GM12878 (cell line): ENCODE results near the gene ODAM. TPM values are rescaled to one million over a fixed set of nuclear protein-coding genes. Genes with fewer than 3 reads are reported as not detected.

Experiments
- ATAC-seq: fragments of 200-7000 bp; cut with Tn5 transposase; 3 replicates; pipeline ENCODE4 v1.9.1; 2020; ENCODE audit warnings: mild to moderate bottlenecking, moderate library complexity
- BruUV-seq: library from RNA; stranded (reverse); fragments of 400-500 nt; replicated peaks from 2 replicates; lab custom pipeline; 2021; lab: Mats Ljungman, UMichigan
- CTCF ChIA-PET: fragments of 300-600 bp; sonication (Branson Sonifier 250); formaldehyde crosslinking; extraction: SDS; loops from one replicate; lab custom pipeline; 2021; ENCODE audit warnings: inconsistent platforms; lab: Yijun Ruan, JAX
- POLR2A ChIA-PET: fragments of 350-600 bp; formaldehyde crosslinking; extraction: SDS; loops from one replicate; lab custom pipeline; 2021; ENCODE audit warnings: inconsistent platforms; lab: Charles Lee
- RAD21 ChIA-PET: fragments of 300-600 bp; sonication (Branson Sonifier 250); formaldehyde crosslinking; loops from one replicate; lab custom pipeline; 2023; ENCODE audit warnings: antibody characterized with exemption; ENCODE audit not compliant: unreplicated experiment; lab: Charles Lee
- SMC1A ChIA-PET: fragments of 300-600 bp; sonication (Branson Sonifier 250); formaldehyde crosslinking; loops from one replicate; lab custom pipeline; 2023; ENCODE audit not compliant: unreplicated experiment, uncharacterized antibody; lab: Charles Lee
- DNase-seq: peaks from one replicate; pipeline ENCODE4 v3.0.0-alpha.2; 2011; ENCODE audit warnings: low read depth, low spot score
- FAIRE-seq: peaks from 3 replicates; lab custom pipeline; 2011; peaks lifted over from hg19 to GRCh38; lab: Jason Lieb, UNC
- H2AFZ ChIP-seq: 2 replicates; pipeline ENCODE4 v1.6.0; 2011; ENCODE audit warnings: low read depth, low read length, control low read depth; ENCODE audit not compliant: control insufficient read depth
- H3K27ac ChIP-seq: 2 replicates; pipeline ENCODE4 v1.5.1; 2011; ENCODE audit warnings: control low read depth; ENCODE audit not compliant: control insufficient read depth, insufficient read depth
- H3K27me3 ChIP-seq, 2 experiments: replicated peaks in 1 of 2; 2 replicates each; pipeline versions ENCODE4 v1.6.0 to v1.6.1; 2011; ENCODE audit warnings: low read length in 1 of 2; ENCODE audit not compliant: control insufficient read depth in 2 of 2, insufficient read depth in 2 of 2
- H3K36me3 ChIP-seq, 2 experiments: 2 replicates each; pipeline ENCODE4 v1.5.1; 2011; ENCODE audit warnings: low read length in 1 of 2; ENCODE audit not compliant: control insufficient read depth in 2 of 2, insufficient read depth in 2 of 2
- H3K4me1 ChIP-seq: 2 replicates; pipeline ENCODE4 v1.6.1; 2011; ENCODE audit warnings: mild to moderate bottlenecking, low read length, moderate library complexity, mixed read lengths; ENCODE audit not compliant: control insufficient read depth, insufficient read depth
- H3K4me2 ChIP-seq: 2 replicates; pipeline ENCODE4 v1.6.0; 2011; ENCODE audit warnings: control low read depth; ENCODE audit not compliant: control insufficient read depth, insufficient read depth
- H3K4me3 ChIP-seq: fragments of 200-600 bp; sonication (generic); 2 replicates; pipeline ENCODE4 v1.5.1; 2016
- H3K79me2 ChIP-seq: 2 replicates; pipeline ENCODE4 v1.6.0; 2011; ENCODE audit warnings: low read length; ENCODE audit not compliant: control insufficient read depth, insufficient read depth
- H3K9ac ChIP-seq: 2 replicates; pipeline ENCODE4 v1.8.0; 2011; ENCODE audit warnings: low read length, control low read depth, mixed read lengths; ENCODE audit not compliant: control insufficient read depth, insufficient read depth
- H3K9me3 ChIP-seq: replicated peaks from 3 replicates; pipeline ENCODE4 v1.5.1; 2011; ENCODE audit warnings: mild to moderate bottlenecking, low read length; ENCODE audit not compliant: control insufficient read depth, insufficient read depth
- H4K20me1 ChIP-seq: 2 replicates; pipeline ENCODE4 v1.6.0; 2011; ENCODE audit not compliant: control insufficient read depth, insufficient read depth
- BCLAF1 ChIP-seq: fragments of 450-650 bp; IDR thresholded peaks from 2 replicates; pipeline ENCODE4 v1.6.1; 2017; ENCODE audit warnings: antibody characterized with exemption, mild to moderate bottlenecking, moderate library complexity
- CBFB ChIP-seq: IDR thresholded peaks from 2 replicates; pipeline ENCODE4 v1.6.1; 2016; ENCODE audit warnings: antibody characterized with exemption, low read depth
- CREM ChIP-seq: IDR thresholded peaks from 2 replicates; pipeline ENCODE4 v1.6.1; 2014; ENCODE audit warnings: antibody characterized with exemption, low read depth
- IKZF1 ChIP-seq: fragments of 450-650 bp; conservative IDR thresholded peaks from 2 replicates; pipeline ENCODE4 v1.6.1; 2017; ENCODE audit warnings: antibody characterized with exemption, mild to moderate bottlenecking
- IRF5 ChIP-seq: fragments of 450-650 bp; IDR thresholded peaks from 2 replicates; pipeline ENCODE4 v1.6.1; 2017; ENCODE audit warnings: borderline replicate concordance
- KDM1A ChIP-seq: fragments of 200-600 bp; sonication (generic); IDR thresholded peaks from 2 replicates; pipeline ENCODE4 v1.6.1; 2016; ENCODE audit warnings: borderline replicate concordance
- NFYB ChIP-seq: IDR thresholded peaks from 2 replicates; pipeline ENCODE4 v1.6.1; 2011; ENCODE audit warnings: low read depth, mild to moderate bottlenecking, low read length, improper control_type of control experiment, moderate library complexity; ENCODE audit not compliant: insufficient read depth
- SIN3A ChIP-seq: IDR thresholded peaks from 2 replicates; pipeline ENCODE4 v1.6.1; 2012; ENCODE audit warnings: low read depth, low read length, improper control_type of control experiment
- SIX5 ChIP-seq: IDR thresholded peaks from 2 replicates; pipeline ENCODE4 v1.6.1; 2011; ENCODE audit warnings: mild to moderate bottlenecking, low read depth, low read length, moderate library complexity; ENCODE audit not compliant: severe bottlenecking
- SPI1 ChIP-seq: IDR thresholded peaks from 2 replicates; pipeline ENCODE4 v1.6.1; 2011; ENCODE audit warnings: low read depth, mild to moderate bottlenecking, low read length, moderate library complexity, borderline replicate concordance; ENCODE audit not compliant: insufficient read depth
- TAF1 ChIP-seq: IDR thresholded peaks from 2 replicates; pipeline ENCODE4 v1.6.1; 2011; ENCODE audit warnings: mild to moderate bottlenecking, low read depth, low read length, borderline replicate concordance
- WRNIP1 ChIP-seq: IDR thresholded peaks from 2 replicates; pipeline ENCODE4 v1.6.1; 2011; ENCODE audit warnings: low read depth, low read length, improper control_type of control experiment, borderline replicate concordance
- ZNF274 ChIP-seq: IDR thresholded peaks from one replicate; pipeline ENCODE4 v1.8.0; 2011; ENCODE audit not compliant: insufficient read length, insufficient read depth
- ZNF622 ChIP-seq: fragments of 450-650 bp; IDR thresholded peaks from 2 replicates; pipeline ENCODE4 v1.6.1; 2017; ENCODE audit warnings: mild to moderate bottlenecking, inconsistent platforms
- WGBS: methylation state at CpG from one replicate; pipeline ENCODE4 v1.1.6; 2016; ENCODE audit warnings: low lambda C conversion rate; ENCODE audit not compliant: insufficient replicate concordance, insufficient coverage; ENCODE audit errors: missing lambda C conversion rate; 5-methylcytosine and 5-hydroxymethylcytosine counted together
- in situ Hi-C: fragments of 300-500 bp; cut with MboI; formaldehyde crosslinking; loops from 9 replicates; pipeline ENCODE4 v1.14.3; 2018; ENCODE audit warnings: mixed read lengths
- intact Hi-C: fragments of 100-400 bp; cut with micrococcal nuclease; formaldehyde crosslinking; loops from one replicate; pipeline ENCODE4 v1.14.2; 2022; ENCODE audit not compliant: unreplicated experiment
- polyA plus RNA-seq, 11 experiments: library from polyadenylated mRNA; depleted of rRNA in 4 of 11; unstranded in 6 of 11; stranded (reverse) in 5 of 11; fragments of >200 nt; fragmentation: Nextera tagmentation in 4 of 11; fragmentation: Illumina TruSeq in 1 of 11; extraction: Ambion mirVana in 4 of 11; extraction: Trizol in 1 of 11; gene quantifications; 1 replicate in 1 of 11; 2 replicates in 10 of 11; pipeline versions ENCODE4 v1.2.1 to v1.2.3, GENCODE V29; 2011 to 2016; ENCODE audit warnings: inconsistent platforms in 2 of 11, missing spikeins in 2 of 11, low read depth in 1 of 11
- total RNA-seq, 4 experiments: library from RNA; depleted of rRNA in 3 of 4; stranded (reverse); fragments of >200 nt in 3 of 4; fragmentation: Illumina TruSeq in 1 of 4; extraction: Trizol in 1 of 4; gene quantifications; 2 replicates each; pipeline versions ENCODE4 v1.2.1 to v1.2.3, GENCODE V29; 2013 to 2021

Gene ODAM
- total and polyA plus RNA-seq, 10 of the 15 experiments (the other 5 are each of a cell fraction or from before 2014, with no cell fraction given) = not detected

- 37% methylated on average over 1 of the region's 1 CpG for WGBS
- in situ Hi-C loops (no loop called here), intact Hi-C loops (no loop called here)
- ChIA-PET POLR2A (no interaction called here), CTCF (no interaction called here), SMC1A (no interaction called here), RAD21 (no interaction called here)
- no peak for DNase-seq
- BruUV-seq = no TSS peak
- Histone ChIP-seq H4K20me1 (no peaks in the 10 kb centered on the region), H3K27me3 (no peaks in the 10 kb centered on the region), H2AFZ (no peak overlapping the region), H3K9ac (no peak overlapping the region), H3K4me1 (no peaks in the 10 kb centered on the region), H3K4me3 (no peak overlapping the region), H3K4me2 (no peak overlapping the region), H3K9me3 (no peaks in the 10 kb centered on the region), H3K27ac (no peak overlapping the region), H3K79me2 (no peaks in the 10 kb centered on the region), H3K36me3 (no peaks in the 10 kb centered on the region)
- no peak for FAIRE-seq
- TF ChIP-seq CBFB (no peak), SIN3A (no peak), IKZF1 (no peak), ZNF622 (no peak), IRF5 (no peak)
- ATAC-seq = no peak
These were observed 4.9 kb upstream of the ODAM start for GRCh38 chr4:70190579-70190978.

- RAD21 ChIA-PET = no interaction called here
- Histone ChIP-seq H3K9me3 (no peaks in the 10 kb centered on the region), H3K79me2 (no peaks in the 10 kb centered on the region), H3K4me3 (no peak overlapping the region), H3K4me2 (no peak overlapping the region), H3K27ac (no peak overlapping the region), H2AFZ (no peak overlapping the region), H3K36me3 (no peaks in the 10 kb centered on the region), H3K4me1 (no peaks in the 10 kb centered on the region), H3K27me3 (no peaks in the 10 kb centered on the region), H4K20me1 (no peaks in the 10 kb centered on the region), H3K9ac (no peak overlapping the region)
- no peak for TF ChIP-seq NFYB
- TF ChIP-seq CREM = no peak
- no peak for TF ChIP-seq WRNIP1
- TF ChIP-seq BCLAF1 = no peak
- no peak for TF ChIP-seq ZNF274
- no peak for TF ChIP-seq SIX5
- TF ChIP-seq KDM1A = no peak
- no peak for TF ChIP-seq TAF1
- TF ChIP-seq SPI1 = no peak
- ATAC-seq (no peak), FAIRE-seq (no peak), DNase-seq (no peak)
- POLR2A ChIA-PET = no interaction called here
- no TSS peak for BruUV-seq
- WGBS = 0% methylated on average over 1 of the region's 1 CpG
- SMC1A ChIA-PET = no interaction called here
- intact Hi-C loops (no loop called here), in situ Hi-C loops (no loop called here)
- CTCF ChIA-PET = interaction anchor here (1.8 kb wide), 1 partner anchor 8 kb away, joined by 9 read pairs; no protein-coding TSS in a partner anchor
These were observed 3.9 kb upstream of the ODAM start for GRCh38 chr4:70191647-70192046.
